HCT116 (cell line): ENCODE measurements around the gene MEP1A. TPM values are rescaled to one million over a fixed set of nuclear protein-coding genes. Genes with fewer than 3 reads are reported as not detected.

Source experiments
- ATAC-seq: fragments of 200-7000 bp; cut with Tn5 transposase; 2 replicates; pipeline ENCODE4 v1.9.1; 2020; ENCODE audit warnings: mild to moderate bottlenecking, moderate library complexity
- BruUV-seq: library from RNA; stranded (reverse); fragments of 400-500 nt; replicated peaks from 2 replicates; lab custom pipeline; 2021; lab: Mats Ljungman, UMichigan
- CTCF ChIA-PET: fragments of 300-600 bp; sonication (Branson Sonifier 250); formaldehyde crosslinking; loops from one replicate; lab custom pipeline; 2021; ENCODE audit warnings: antibody characterized with exemption; lab: Charles Lee
- POLR2A ChIA-PET: fragments of 300-600, 350-600 bp; sonication (Branson Sonifier 250); formaldehyde crosslinking; loops from one replicate; lab custom pipeline; 2021; ENCODE audit warnings: antibody characterized with exemption; lab: Charles Lee
- RAD21 ChIA-PET, 2 experiments: fragments of 300-600 bp; sonication (Branson Sonifier 250); formaldehyde crosslinking; loops; one replicate each; lab custom pipeline; 2023; ENCODE audit warnings: low total read pairs in 2 of 2; ENCODE audit not compliant: uncharacterized antibody in 2 of 2, unreplicated experiment in 2 of 2, low non-redundant PET in 1 of 2; lab: Charles Lee
- DNase-seq: peaks from one replicate; pipeline ENCODE4 v3.0.0-alpha.2; 2010; ENCODE audit warnings: low read depth, low spot score
- H2AFZ ChIP-seq: fragments of 200-600 bp; shearing (Covaris generic), sonication (generic); 2 replicates; pipeline ENCODE4 v1.6.1; 2017; ENCODE audit warnings: low read depth, mixed run types, mixed read lengths, antibody characterized with exemption, low read length; ENCODE audit not compliant: poor library complexity, severe bottlenecking
- H3K27ac ChIP-seq: 2 replicates; pipeline ENCODE4 v1.5.1; 2012; ENCODE audit warnings: low read depth, low read length
- H3K27me3 ChIP-seq: fragments of 200-600 bp; sonication (generic); 2 replicates; pipeline ENCODE4 v1.6.1; 2016; ENCODE audit warnings: mixed run types, low read length, mixed read lengths; ENCODE audit not compliant: insufficient read depth
- H3K36me3 ChIP-seq, 2 experiments: fragments of 200-500 bp in 1 of 2; fragments of 200-600 bp in 1 of 2; sonication (Bioruptor generic) in 1 of 2; sonication (generic) in 1 of 2; 2 replicates each; pipeline versions ENCODE4 v1.5.1 to v1.6.1; 2014 to 2016; ENCODE audit warnings: low read length in 2 of 2, inconsistent platforms in 1 of 2, mixed read lengths in 1 of 2, mixed run types in 1 of 2; ENCODE audit not compliant: insufficient read depth in 2 of 2, control insufficient read depth in 1 of 2
- H3K4me1 ChIP-seq, 2 experiments: fragments of 200-600 bp in 1 of 2; sonication (generic) in 1 of 2; 2 replicates each; pipeline versions ENCODE4 v1.5.1 to v1.6.1; 2012 to 2017; ENCODE audit warnings: low read length in 2 of 2, inconsistent platforms in 1 of 2, mild to moderate bottlenecking in 1 of 2, mixed read lengths in 1 of 2, mixed run types in 1 of 2, moderate library complexity in 1 of 2; ENCODE audit not compliant: insufficient read depth in 2 of 2, control insufficient read depth in 1 of 2
- H3K4me2 ChIP-seq: fragments of 200-600 bp; sonication (generic); 2 replicates; pipeline ENCODE4 v1.6.1; 2017; ENCODE audit warnings: mixed run types, low read length, mixed read lengths
- H3K4me3 ChIP-seq, 2 experiments: fragments of 200-600 bp in 1 of 2; sonication (generic) in 1 of 2; replicated peaks in 1 of 2; 2 replicates each; pipeline ENCODE4 v1.5.1; 2011 to 2016; ENCODE audit warnings: low read length in 2 of 2, control low read depth in 1 of 2, low read depth in 1 of 2, mild to moderate bottlenecking in 1 of 2, mixed read lengths in 1 of 2, mixed run types in 1 of 2
- H3K79me2 ChIP-seq: fragments of 200-600 bp; sonication (generic); 2 replicates; pipeline ENCODE4 v1.6.1; 2017; ENCODE audit warnings: mild to moderate bottlenecking, mixed run types, low read length, moderate library complexity, mixed read lengths; ENCODE audit not compliant: insufficient read depth
- H3K9ac ChIP-seq: fragments of 200-600 bp; sonication (generic); 2 replicates; pipeline ENCODE4 v1.6.1; 2016; ENCODE audit warnings: low read length, mixed read lengths
- H3K9me2 ChIP-seq: fragments of 200-600 bp; sonication (generic), shearing (Covaris generic); 2 replicates; pipeline ENCODE4 v1.6.1; 2017; ENCODE audit warnings: mixed run types, mild to moderate bottlenecking, moderate library complexity; ENCODE audit not compliant: insufficient read depth
- H3K9me3 ChIP-seq, 2 experiments: fragments of 200-500 bp in 1 of 2; fragments of 200-600 bp in 1 of 2; sonication (Bioruptor generic) in 1 of 2; sonication (generic) in 1 of 2; 2 replicates each; pipeline ENCODE4 v1.6.1; 2014 to 2017; ENCODE audit warnings: low read length in 2 of 2, mixed read lengths in 2 of 2, inconsistent platforms in 1 of 2, low read depth in 1 of 2, mild to moderate bottlenecking in 1 of 2, mixed run types in 1 of 2, moderate library complexity in 1 of 2; ENCODE audit not compliant: control insufficient read depth in 1 of 2, insufficient read depth in 1 of 2
- H4K20me1 ChIP-seq: fragments of 200-600 bp; sonication (generic), shearing (Covaris generic); 2 replicates; pipeline ENCODE4 v1.6.1; 2017; ENCODE audit warnings: mixed run types, mild to moderate bottlenecking, moderate library complexity; ENCODE audit not compliant: insufficient read depth
- EZH2 ChIP-seq: fragments of 200-600 bp; sonication (generic); IDR thresholded peaks from 2 replicates; pipeline ENCODE4 v1.6.1; 2017; ENCODE audit warnings: antibody characterized with exemption, mixed run types
- POLR2A ChIP-seq: IDR thresholded peaks from 2 replicates; pipeline ENCODE4 v1.7.0; 2011; ENCODE audit warnings: borderline replicate concordance; ENCODE audit not compliant: insufficient read depth, insufficient read length; ENCODE audit errors: extremely low read depth
- intact Hi-C: fragments of 100-400 bp; cut with micrococcal nuclease; formaldehyde crosslinking; loops from 2 replicates; pipeline ENCODE4 v1.10.0; 2022
- total RNA-seq: library from RNA; stranded (reverse); gene quantifications from one replicate; pipeline ENCODE4 v1.2.1, GENCODE V29; 2021; ENCODE audit not compliant: unreplicated experiment
- TF ChIP-seq, protein P1 (sequence below): IDR thresholded peaks from 2 replicates; pipeline ENCODE4 v1.6.1; 2012; ENCODE audit warnings: low read depth

MEP1A gene
- total RNA-seq, 1 experiment from 2014 or later, result not detected

DNA sequence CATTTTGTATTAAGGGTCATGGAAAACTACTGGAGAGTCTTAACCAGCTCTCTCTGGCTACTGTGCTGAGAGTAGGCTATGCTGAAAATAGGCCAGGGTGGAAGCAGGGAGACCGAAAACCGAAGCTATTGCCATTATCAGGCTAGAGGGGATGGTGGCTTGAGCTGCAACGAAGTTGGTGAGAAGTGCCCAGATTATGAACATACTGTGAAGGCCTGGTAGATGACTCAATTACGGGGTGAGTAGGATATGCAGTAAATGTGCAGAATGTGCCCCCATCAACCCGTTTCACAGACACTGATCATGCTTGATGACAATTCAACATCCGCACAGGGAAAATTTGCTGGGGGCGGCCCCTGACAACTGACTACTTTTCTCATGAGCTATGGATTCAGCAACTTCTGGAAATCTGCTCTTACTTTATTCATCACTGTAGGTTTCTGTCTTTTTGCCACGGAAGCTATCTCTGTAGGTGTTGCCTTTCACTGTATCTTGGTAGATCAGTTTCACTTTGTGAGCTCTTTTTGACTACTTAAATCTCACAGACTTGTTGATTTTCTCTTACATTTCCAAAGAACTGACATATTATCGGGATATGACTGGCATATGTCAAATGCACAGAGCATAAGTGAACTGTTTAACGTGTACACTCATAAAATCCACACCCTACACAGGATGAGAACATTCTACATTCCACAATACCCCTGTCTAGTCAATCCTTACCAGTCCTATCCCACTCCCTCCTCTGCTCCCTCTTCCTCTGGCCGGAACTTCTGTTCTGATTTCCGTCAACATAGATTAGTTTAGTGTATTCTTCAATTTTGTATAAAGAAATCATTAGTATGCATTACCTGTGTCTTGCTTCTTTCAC lies 15.5 kb upstream of the MEP1A start:
- H3K9ac ChIP-seq, result no peak overlapping the region
- no peak overlapping the region for H3K27ac ChIP-seq
- ATAC-seq, result no peak
- H4K20me1 ChIP-seq, result no peaks in the 10 kb centered on the region
- H3K27me3 ChIP-seq, result no peaks in the 10 kb centered on the region
- ChIA-PET RAD21 (no interaction called here), CTCF (no interaction called here), POLR2A (no interaction called here)
- H3K9me2 ChIP-seq, result no peaks in the 10 kb centered on the region
- DNase-seq, result no peak
- no peak overlapping the region for H3K4me3 ChIP-seq
- no peaks in the 10 kb centered on the region for H3K36me3 ChIP-seq
- no peaks in the 10 kb centered on the region for H3K79me2 ChIP-seq
- H3K4me1 ChIP-seq, result no peaks in the 10 kb centered on the region
- intact Hi-C loops, result no loop called here
- no peak overlapping the region for H2AFZ ChIP-seq
- no peak overlapping the region for H3K4me2 ChIP-seq
- TF ChIP-seq EZH2 (no peak), POLR2A (no peak)
- TF ChIP-seq, protein P1, sequence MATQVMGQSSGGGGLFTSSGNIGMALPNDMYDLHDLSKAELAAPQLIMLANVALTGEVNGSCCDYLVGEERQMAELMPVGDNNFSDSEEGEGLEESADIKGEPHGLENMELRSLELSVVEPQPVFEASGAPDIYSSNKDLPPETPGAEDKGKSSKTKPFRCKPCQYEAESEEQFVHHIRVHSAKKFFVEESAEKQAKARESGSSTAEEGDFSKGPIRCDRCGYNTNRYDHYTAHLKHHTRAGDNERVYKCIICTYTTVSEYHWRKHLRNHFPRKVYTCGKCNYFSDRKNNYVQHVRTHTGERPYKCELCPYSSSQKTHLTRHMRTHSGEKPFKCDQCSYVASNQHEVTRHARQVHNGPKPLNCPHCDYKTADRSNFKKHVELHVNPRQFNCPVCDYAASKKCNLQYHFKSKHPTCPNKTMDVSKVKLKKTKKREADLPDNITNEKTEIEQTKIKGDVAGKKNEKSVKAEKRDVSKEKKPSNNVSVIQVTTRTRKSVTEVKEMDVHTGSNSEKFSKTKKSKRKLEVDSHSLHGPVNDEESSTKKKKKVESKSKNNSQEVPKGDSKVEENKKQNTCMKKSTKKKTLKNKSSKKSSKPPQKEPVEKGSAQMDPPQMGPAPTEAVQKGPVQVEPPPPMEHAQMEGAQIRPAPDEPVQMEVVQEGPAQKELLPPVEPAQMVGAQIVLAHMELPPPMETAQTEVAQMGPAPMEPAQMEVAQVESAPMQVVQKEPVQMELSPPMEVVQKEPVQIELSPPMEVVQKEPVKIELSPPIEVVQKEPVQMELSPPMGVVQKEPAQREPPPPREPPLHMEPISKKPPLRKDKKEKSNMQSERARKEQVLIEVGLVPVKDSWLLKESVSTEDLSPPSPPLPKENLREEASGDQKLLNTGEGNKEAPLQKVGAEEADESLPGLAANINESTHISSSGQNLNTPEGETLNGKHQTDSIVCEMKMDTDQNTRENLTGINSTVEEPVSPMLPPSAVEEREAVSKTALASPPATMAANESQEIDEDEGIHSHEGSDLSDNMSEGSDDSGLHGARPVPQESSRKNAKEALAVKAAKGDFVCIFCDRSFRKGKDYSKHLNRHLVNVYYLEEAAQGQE, result no peak
- no TSS peak for BruUV-seq
- no peaks in the 10 kb centered on the region for H3K9me3 ChIP-seq
